ENCODE data around the gene CDH4. TPM values are rescaled to one million over a fixed set of nuclear protein-coding genes. Genes with fewer than 3 reads are reported as not detected.

CDH4 gene
- total RNA-seq, 6 donors from 2014 or later: 0.20 to 1.0 (median 0.40) TPM; not detected in 1

DNA sequence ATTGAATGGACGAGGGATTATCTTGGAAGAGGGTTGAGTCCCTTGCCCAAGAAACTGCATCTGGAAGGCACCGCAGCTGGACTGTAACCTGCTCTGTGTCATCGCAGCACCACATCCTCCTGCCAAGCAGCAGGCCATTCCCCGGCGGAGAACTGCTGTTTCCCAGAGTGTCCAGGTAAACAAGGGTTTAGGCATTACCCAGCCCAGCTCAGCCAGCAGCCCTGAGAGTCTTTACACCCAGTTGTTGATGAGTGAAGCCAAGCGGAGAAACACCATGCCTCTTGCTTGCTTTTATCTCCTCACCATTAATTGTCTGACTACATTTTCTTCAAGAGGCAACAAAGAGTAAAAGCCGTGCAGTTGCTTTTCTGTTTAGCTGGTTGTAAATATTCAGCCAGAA is 104.1 kb downstream of the CDH4 start:
- Histone ChIP-seq H3K9me3 (no peaks in the 10 kb centered on the region), H3K4me3 (no peak overlapping the region), H3K27me3 (no peaks in the 10 kb centered on the region), H3K36me3 (no peaks in the 10 kb centered on the region), H3K4me1 (no peaks in the 10 kb centered on the region), H3K27ac (no peak overlapping the region)
- no peak for ATAC-seq (ENCODE audit: low FRiP score in 2 of 2)
- 46 to 74% methylated on average over 7 of the region's 7 CpGs for WGBS, 2 donors
- TF ChIP-seq POLR2AphosphoS5 (IDR thresholded peaks at IDR 0.05): no peak
- TF ChIP-seq, protein P1, sequence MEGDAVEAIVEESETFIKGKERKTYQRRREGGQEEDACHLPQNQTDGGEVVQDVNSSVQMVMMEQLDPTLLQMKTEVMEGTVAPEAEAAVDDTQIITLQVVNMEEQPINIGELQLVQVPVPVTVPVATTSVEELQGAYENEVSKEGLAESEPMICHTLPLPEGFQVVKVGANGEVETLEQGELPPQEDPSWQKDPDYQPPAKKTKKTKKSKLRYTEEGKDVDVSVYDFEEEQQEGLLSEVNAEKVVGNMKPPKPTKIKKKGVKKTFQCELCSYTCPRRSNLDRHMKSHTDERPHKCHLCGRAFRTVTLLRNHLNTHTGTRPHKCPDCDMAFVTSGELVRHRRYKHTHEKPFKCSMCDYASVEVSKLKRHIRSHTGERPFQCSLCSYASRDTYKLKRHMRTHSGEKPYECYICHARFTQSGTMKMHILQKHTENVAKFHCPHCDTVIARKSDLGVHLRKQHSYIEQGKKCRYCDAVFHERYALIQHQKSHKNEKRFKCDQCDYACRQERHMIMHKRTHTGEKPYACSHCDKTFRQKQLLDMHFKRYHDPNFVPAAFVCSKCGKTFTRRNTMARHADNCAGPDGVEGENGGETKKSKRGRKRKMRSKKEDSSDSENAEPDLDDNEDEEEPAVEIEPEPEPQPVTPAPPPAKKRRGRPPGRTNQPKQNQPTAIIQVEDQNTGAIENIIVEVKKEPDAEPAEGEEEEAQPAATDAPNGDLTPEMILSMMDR (IDR thresholded peaks at IDR 0.05): no peak
- TF ChIP-seq POLR2A (IDR thresholded peaks at IDR 0.05): no peak
- no peak for TF ChIP-seq EP300 (IDR thresholded peaks at IDR 0.05)
- no peak for DNase-seq

DNA sequence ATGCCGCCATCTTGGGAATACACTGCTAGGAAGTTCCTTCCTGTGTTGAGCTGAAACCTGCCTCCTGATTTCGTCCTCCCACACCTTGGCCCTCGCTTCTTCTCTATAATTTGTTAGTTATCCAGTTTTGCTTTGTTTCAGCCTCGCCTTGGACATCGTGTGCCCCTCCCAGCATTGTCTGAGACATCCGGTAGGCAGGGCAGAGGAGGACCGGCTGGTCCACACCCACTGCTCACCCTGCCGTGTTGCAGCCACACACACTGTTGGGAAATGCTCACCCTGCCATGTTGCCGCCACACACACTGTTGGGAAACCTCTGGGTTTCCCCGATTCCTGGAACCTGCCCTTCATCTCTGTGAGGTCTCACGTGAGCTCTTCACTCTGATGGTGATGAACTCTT is 105.1 kb downstream of the CDH4 start:
- WGBS, 2 donors: 80 to 91% methylated on average over 11 of the region's 11 CpGs
- DNase-seq: no peak
- Histone ChIP-seq H3K36me3 (no peaks in the 10 kb centered on the region), H3K27me3 (no peaks in the 10 kb centered on the region), H3K9me3 (no peaks in the 10 kb centered on the region), H3K27ac (no peak overlapping the region), H3K4me3 (no peak overlapping the region), H3K4me1 (no peaks in the 10 kb centered on the region)
- no peak for TF ChIP-seq POLR2A (IDR thresholded peaks at IDR 0.05)
- TF ChIP-seq EP300 (IDR thresholded peaks at IDR 0.05): no peak
- no peak for TF ChIP-seq POLR2AphosphoS5 (IDR thresholded peaks at IDR 0.05)
- TF ChIP-seq, protein P1 (IDR thresholded peaks at IDR 0.05): no peak
- no peak for ATAC-seq (ENCODE audit: low FRiP score in 2 of 2)

DNA sequence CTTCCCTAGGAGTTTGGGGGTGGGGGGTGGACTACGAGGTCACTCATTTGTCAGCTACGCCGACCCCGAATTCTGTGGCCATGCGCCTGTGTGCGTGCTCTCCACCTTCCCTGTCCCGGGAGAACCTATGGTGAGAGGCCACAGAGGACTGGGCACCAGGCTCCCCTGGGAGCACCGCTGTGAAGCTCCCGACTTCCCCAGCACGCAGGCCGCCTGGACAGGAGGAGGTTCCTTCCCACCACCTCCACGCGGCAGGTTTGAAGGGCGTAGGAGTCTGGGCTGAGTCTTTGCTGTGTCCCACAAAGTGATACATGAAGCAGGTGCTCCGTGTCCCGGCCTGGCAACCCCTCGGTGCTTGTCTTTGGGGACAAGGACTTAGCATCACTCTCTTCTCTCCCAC is 107.2 kb downstream of the CDH4 start:
- ATAC-seq (ENCODE audit: low FRiP score in 2 of 2): no peak
- Histone ChIP-seq H3K9me3 (no peaks in the 10 kb centered on the region), H3K4me1 (no peaks in the 10 kb centered on the region), H3K4me3 (no peak overlapping the region), H3K27me3 (no peaks in the 10 kb centered on the region), H3K27ac (no peak overlapping the region), H3K36me3 (no peaks in the 10 kb centered on the region)
- TF ChIP-seq, protein P1 (IDR thresholded peaks at IDR 0.05): no peak
- no peak for TF ChIP-seq POLR2AphosphoS5 (IDR thresholded peaks at IDR 0.05)
- TF ChIP-seq EP300 (IDR thresholded peaks at IDR 0.05): no peak
- no peak for TF ChIP-seq POLR2A (IDR thresholded peaks at IDR 0.05)
- DNase-seq: no peak
- 73 to 78% methylated on average over 9 to 17 of the region's 17 CpGs for WGBS, 2 donors

DNA sequence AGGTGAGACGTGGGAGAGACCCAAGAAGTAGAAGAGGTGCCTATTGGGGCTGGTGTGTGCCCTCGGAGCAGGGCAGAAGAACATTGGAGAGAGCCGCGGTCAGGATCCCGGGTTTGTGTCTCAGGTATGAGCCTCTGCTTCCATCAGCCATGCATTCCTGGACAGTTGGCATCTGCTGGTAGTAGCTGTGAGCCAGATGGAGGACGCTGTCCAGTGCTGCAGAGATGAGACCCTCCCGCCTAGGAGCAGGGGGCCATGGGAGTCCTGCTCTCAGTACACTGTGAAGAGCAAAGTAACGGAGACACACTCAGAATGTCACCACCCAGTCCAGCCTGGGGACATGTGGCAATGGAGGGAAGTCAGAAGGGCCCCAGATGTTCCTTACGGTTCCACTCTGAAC is 108.2 kb downstream of the CDH4 start:
- TF ChIP-seq, protein P1 (IDR thresholded peaks at IDR 0.05): no peak
- TF ChIP-seq POLR2A (IDR thresholded peaks at IDR 0.05) (no peak), EP300 (IDR thresholded peaks at IDR 0.05) (no peak), POLR2AphosphoS5 (IDR thresholded peaks at IDR 0.05) (no peak)
- ATAC-seq (ENCODE audit: low FRiP score in 2 of 2) (no peak), DNase-seq (no peak)
- no peaks in the 10 kb centered on the region for H3K27me3 ChIP-seq
- no peaks in the 10 kb centered on the region for H3K4me1 ChIP-seq
- H3K27ac ChIP-seq: no peak overlapping the region
- H3K4me3 ChIP-seq: no peak overlapping the region
- 61 to 72% methylated on average over 9 of the region's 9 CpGs for WGBS, 2 donors
- no peaks in the 10 kb centered on the region for H3K9me3 ChIP-seq
- no peaks in the 10 kb centered on the region for H3K36me3 ChIP-seq

DNA sequence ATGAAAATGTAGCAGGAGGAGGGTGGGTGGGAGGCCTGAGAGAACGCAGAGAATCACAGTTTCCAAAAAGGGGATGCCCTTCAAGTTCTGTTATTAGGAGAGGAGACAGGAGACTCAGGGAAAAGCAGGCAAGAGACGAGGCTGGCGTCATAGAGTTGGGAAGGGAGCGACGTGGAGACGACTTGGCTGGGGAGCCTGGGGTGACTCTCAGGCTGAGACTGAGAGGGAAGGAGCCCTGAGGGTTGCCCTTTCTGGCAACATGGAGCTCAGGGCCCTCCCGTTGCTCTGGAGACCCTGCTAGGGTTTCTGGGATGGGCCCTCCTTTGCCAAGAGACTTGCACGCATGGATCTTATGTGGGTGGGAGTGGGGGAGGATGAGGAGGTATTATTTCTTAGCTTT is 108.9 kb downstream of the CDH4 start:
- no peak overlapping the region for H3K27ac ChIP-seq
- H3K9me3 ChIP-seq: no peaks in the 10 kb centered on the region
- 63 to 72% methylated on average over 8 of the region's 8 CpGs for WGBS, 2 donors
- no peaks in the 10 kb centered on the region for H3K36me3 ChIP-seq
- H3K27me3 ChIP-seq: no peaks in the 10 kb centered on the region
- DNase-seq: no peak
- H3K4me1 ChIP-seq: no peaks in the 10 kb centered on the region
- TF ChIP-seq POLR2AphosphoS5 (IDR thresholded peaks at IDR 0.05) (no peak), POLR2A (IDR thresholded peaks at IDR 0.05) (no peak), EP300 (IDR thresholded peaks at IDR 0.05) (no peak)
- TF ChIP-seq, protein P1 (IDR thresholded peaks at IDR 0.05): no peak
- H3K4me3 ChIP-seq: no peak overlapping the region
- no peak for ATAC-seq (ENCODE audit: low FRiP score in 2 of 2)

Measured in upper lobe of left lung (tissue), 6 donors.